ENCODE results near the gene DHRS11.

DHRS11 gene

DNA sequence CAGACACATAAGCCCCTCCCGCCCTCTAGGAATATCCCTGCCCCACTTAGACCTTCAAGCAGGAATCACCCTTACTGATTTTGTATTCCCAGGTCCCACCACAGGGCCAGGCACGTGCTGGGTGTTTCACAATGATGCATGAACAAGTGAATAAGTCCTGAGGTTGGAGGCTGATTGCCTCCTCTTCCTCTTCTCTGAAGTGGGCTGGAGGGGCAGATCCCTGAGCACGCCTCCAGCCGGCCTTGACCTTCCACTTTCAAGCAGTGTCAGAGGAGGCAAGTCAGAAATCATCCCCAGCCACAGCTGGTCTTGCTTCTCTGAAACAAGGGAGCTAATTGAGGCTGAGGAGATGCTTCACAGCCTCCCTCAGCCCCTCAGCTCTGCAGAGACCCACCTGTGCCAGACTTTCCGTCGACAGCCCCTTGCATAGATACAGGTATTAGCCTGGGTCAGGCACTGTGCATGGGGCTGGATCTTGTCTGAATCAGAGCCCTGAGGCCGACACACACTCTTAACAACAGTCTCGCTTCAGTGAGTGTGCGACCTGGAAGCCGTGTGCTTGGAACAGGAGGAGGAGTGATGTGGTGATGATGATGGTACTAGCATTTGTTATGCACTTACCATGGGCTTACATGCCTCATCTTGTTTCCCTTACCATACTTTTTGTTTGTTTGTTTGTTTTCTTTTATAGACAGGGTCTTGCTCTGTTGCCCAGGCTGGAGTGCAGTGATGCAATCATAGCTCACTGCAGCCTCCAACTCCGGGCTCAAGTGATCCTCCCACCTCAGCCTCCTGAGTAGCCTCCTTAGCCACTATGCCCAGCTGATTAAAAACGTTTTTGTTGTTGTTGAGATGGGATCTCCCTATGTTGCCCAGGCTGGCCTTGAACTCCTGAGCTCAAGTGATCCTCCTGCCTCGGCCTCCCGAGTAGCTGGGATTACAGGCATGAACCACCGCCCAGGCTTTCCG lies 24.7 kb downstream of the DHRS11 start:
- DNase-seq = no peak

- no peak for DNase-seq
Observed at GRCh38 chr17:36617773-36618172, 26.1 kb downstream of the DHRS11 start.

DNA sequence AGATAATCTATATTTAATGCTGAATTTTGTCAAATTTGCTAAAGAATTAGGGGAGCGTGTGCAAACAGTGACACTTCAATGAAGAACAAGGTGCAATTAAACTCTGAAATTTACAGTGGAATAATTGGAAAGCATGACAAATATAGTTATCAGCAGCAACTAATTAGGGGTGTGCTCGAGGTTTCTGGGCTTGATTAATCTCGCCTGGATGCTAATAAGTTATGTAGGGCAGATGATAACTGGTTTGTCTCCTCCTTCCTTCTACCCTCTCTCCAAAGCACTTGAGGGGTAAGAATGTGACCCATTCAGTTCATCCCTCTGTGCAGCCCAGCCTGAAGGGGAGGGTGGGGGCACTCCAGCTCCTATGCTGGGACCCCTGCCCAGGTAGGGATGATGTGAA lies 31.6 kb downstream of the DHRS11 start:
- peak in 2 of 3 experiments; percentile 33 to 50 for DNase-seq

DNA sequence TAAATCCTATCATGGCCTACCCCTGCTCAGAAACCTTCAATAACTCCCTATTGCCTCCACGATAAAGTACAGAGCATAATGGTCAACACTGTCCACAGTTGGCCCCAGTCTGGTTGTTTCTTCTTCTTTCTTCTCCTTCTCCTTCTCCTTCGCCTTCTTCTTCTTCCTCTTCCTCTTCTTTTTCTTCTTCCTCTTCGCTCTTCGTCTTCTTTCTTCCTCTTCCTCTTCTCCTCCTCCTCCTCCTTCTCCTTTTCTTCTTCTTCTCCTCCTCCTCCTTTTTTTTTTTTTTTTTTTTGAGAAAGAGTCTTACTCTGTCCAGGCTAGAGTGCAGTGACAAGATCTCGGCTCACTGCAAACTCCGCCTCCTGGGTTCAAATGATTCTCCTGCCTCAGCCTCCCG lies 33.5 kb downstream of the DHRS11 start:
- DNase-seq = no peak

- peak in 2 of 3 experiments; percentile 84 to 94 for DNase-seq
Observed at GRCh38 chr17:36627101-36627500, 35.4 kb downstream of the DHRS11 start.

DNA sequence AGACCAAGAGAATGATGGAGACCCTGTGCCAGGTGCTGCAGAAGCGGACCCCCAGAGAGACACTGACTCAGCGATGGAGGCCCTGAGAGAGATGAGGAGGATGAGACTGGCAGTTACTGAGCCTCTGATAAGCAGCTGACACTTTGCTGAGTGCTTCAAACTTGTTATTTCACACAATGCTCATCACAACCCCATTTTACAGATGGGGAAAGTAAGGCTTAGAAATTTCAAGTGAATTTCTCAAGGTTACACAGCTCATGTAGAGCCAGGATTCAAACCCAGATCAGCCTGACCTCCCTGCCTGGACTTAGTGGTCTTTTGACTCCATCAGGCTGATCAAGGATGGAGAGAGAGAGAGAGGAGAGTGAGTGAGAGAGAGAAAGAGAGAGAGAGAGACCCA lies 36.9 kb downstream of the DHRS11 start:
- DNase-seq = no peak

GRCh38 chr17:36629252-36629847 lies 37.7 kb downstream of the DHRS11 start:
- peak; percentile 66 to 84 (median 68) for DNase-seq

GRCh38 chr17:36629970-36630502 lies 38.4 kb downstream of the DHRS11 start:
- peak in 2 of 3 experiments; percentile 19 to 39 for DNase-seq

- DNase-seq = no peak
Observed at GRCh38 chr17:36631022-36631421, 39.3 kb downstream of the DHRS11 start.

DNA sequence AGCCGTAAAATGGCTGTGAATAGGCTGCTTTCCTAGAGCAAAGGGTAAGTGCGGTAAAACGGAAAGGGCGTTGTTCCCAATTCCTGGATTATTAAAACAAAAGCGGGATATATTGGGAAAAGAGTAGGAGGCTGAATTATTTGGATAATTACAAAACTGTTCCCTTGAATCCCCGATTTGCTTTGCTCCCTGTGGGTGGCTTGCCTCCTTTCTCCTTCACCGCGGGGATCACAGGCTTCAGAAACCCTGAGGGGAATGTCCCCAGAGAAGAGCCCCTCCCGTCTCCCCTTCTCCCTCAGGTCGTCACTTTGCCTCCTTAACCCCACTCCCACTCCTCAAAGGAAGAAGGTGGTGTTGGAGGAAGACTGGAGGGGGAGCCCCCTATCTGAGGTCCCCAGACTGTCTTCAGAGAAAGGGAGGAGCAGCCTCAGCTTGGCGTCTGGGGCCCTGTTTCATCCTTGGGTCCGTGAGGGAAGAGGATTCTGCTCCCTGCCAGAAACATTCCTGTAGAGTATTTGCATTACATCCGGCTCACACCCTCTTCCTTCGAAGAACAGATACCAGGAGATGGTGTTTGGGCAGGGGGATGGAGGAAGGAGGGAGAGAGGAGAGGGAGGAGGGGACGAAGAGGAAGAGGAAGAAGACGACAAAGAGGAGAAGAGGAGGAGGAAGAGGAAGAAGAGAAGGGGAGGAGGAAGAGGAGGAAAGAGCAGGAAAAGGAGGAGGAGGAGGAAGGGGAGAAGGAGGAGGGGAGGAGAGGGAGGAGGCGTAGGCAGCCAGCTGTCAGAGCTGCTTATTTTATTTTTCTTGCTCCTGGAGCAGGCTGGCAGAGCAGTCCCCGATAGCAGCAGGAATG lies 41.5 kb downstream of the DHRS11 start:
- DNase-seq = no peak

- DNase-seq = no peak
Observed at GRCh38 chr17:36640346-36640745, 48.7 kb downstream of the DHRS11 start.

- DNase-seq = no peak
Observed at GRCh38 chr17:36640836-36641235, 49.2 kb downstream of the DHRS11 start.

DNA sequence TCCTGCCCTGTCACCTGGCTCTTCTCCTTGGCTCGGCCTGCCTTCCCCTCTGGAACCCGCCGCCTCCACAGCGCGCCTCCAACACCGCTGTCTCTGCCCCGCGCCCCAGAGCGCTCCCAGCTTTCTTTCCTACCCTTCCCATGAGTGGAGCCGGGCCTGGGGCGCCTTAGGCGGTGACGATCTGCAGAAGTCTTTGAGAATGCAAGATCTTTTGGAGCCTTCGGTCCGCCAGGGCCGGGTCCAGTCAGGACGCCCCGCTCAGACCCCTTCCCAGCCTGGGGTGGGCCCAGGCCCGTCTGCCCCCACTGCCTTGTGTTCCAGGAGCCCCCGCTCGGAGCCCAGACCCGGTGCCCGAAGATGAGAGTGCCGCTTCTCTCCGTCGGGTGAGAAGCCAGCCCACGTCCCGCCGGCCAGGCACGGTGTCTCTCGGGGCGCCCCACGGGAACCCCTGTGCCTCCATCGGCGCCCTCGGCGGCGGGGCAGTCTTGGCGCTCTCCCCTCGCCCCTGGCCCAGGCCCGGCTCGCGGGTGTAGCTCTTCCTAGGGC lies 49.7 kb downstream of the DHRS11 start:
- no peak for DNase-seq

DNA sequence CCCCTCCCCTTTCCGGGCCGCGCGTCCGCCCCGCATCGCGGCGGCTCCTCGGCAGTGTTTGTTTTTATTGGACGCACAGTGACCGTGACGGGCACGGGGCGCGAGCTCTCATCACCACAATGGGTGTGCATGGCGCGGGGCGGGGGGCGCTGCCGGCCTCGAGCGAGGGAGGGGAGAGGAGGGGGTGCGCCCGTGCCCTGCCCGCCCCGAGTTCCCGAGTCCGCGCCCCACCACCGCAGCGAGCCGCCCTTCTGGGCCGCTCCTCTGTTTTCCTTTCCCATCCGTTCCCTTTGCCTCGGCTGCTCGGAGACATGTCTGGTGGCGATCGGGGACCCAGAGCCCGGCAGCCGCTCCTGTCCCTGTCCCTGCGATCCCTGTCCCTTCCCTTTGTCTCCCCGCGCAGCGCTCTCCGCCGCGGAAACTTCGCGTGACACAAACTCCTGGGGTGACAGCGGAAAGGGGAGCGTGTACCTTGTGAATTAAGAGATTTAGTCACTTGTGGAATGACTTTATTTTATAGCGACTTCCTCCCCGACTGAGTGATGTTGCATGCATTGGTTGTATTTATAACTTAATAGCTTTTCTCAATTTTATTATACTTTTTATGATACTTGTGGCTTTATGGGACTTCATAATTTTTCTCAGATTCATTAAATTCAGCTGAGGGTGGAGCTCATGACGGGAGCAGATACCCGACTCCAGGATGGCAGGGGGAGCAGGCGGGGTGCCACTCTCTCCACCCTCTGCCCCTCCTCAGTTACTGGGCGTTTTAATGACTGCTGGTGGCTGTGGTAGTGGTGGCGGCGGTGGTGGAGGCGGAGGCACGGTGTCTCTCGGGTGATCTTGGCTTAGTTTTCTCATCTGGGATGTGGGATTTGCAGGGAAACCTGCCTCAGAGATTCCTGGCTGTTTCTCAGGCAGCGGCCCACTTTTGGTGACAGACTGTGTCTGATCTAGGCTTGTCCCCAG lies 50.5 kb downstream of the DHRS11 start:
- peak; percentile 16 to 79 (median 71) for DNase-seq

DNA sequence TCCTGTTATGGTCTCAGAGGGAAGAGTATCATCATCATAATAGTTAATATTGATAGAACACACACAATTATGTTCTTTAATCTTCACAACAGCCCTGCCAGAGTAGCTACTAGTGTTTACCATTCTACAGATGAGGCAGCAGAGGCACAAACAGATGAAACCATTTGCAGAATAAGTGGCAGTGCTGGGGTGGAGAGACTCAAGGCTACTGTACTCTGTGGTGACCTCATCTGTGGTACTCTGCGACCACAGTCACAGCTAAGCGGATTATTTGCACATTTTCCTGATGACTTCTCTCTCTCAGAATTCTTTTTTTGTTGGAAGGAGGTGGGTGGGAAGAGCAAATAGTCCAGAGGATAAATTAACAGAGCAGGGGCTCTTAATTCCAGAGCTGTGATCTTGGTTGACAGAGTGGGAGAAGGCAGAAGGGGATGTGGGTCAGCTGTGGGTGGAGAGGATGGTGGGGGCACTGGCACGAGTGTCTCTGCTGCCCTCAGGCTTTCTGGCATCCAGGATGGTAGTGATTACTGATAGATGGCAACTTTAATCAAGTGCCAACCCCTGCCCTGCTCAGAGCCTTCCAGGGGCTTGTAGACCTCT lies 51.5 kb downstream of the DHRS11 start:
- DNase-seq = peak in 1 of 3 experiments; percentile 63

DNA sequence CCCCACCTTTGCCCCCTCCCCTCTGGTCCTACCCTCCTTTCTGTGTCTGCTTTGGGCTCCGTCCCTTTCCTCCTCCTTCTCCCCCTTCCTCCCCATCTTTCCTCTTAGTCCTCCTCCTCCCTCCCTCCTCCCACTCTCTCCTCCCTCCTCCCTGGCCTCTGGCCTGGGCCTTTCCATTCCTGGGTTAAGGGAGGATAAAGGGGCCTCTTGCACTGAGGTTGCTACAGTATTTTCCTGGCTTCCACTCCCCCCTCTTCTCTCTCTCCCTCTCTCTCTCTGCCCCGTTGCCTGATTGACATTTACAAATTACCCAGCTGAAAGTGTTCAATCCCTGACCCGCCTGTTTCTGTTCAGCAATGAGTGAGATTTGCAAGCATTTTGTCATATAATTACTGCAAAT lies 53.7 kb downstream of the DHRS11 start:
- peak in 1 of 3 experiments; percentile 12 for DNase-seq

DNA sequence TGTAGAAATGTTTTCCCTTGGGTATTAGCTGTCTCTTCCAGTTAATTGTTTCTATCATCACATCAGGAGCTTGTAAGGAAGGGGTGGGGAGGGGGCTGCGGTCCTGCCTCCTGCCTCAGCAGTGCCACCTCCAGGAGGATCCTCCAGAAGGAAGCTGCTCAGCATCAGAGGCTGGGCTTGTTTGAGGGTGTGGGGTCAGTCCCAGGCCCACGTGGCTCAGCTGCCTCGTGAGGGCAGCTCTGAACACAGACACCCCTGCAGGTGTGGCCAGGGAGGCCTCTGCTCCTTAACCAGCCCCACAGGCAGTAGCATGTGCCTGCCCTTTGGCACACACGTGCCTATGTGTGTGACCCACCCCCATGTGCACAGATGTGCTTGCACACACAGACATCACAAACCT lies 56.0 kb downstream of the DHRS11 start:
- no peak for DNase-seq

GRCh38 chr17:36650096-36650775 lies 58.6 kb downstream of the DHRS11 start:
- peak in 1 of 3 experiments; percentile 58 for DNase-seq
